GM18861 (cell line): ENCODE data around the gene ZSCAN2.
"Not testable (repeated sequence)": the region's sequence is repeated elsewhere in the genome, so short reads cannot be mapped to it uniquely, and the experiment has no call there.

Experiments used
- ATAC-seq: cut with Tn5 transposase; IDR thresholded peaks from one replicate; pipeline ENCODE4 v1.9.1; 2021; ENCODE audit not compliant: unreplicated experiment

The ZSCAN2 gene

DNA sequence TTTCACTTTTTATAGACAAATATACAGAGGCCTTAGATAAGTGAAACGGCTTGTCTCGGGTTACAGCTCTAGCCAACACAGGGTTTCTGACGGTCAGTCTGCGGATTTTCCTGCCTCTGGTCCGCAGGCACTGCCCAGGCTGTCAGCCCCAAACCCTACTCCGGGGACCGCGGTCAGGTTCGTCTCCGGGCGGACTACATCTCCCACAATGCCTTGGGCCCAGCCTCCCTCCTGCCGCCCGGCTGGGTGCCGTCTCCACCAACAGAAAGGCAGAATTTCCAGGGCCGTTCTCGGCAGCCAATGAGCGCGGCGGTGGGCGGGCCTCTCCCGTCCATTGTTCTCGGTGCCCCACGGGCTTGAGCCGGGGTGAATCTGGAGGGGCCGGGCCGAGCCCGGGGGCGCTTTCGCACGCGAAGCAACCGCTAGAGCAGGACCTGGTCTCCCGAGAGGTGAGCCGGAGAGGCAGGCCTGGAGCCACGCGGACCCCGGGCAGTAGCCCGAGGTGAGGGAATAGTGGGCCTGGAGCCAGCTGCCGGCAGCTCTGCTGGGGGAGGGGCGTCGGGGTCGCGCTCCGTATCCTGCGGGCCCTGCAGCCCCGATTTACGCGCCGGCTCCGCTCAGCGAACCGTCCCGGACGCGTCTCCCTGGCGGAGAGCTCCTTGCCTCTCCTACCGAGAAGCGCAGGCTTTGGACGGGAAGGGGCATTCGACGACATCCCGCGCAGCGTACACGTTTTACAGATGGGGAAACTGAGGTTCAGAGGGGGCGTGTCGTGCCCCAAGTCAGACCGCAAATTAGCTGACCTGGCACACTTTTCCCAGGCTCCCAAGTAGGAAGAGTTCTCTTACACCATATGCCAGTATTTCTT is at the start of gene ZSCAN2:
Gene ZSCAN2, plus strand, starts transcription at position 323 of the 868 bp plus-strand sequence. CDS start 2,919 bp downstream, outside the sequence.
- peak; percentile 80 for ATAC-seq

DNA sequence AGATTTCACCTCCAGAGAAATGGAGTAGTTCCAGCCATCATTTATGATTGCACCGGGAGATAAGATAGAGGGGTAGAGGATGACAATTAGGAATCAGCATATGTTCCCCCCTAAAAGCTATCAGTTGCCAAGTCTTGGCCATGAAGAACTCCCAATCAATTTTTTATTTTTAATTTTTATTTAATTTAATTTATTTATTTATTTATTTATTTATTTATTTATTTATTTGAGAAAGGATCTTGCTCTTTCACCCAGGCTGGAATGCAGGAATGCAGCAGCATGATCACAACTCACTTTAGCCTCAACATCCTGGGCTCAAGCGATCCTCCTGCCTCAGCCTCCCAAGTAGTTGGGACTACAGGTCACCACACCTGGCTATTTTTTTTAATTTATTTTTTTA is 49.2 kb upstream of the ZSCAN2 start:
- ATAC-seq: not testable (repeated sequence)

DNA sequence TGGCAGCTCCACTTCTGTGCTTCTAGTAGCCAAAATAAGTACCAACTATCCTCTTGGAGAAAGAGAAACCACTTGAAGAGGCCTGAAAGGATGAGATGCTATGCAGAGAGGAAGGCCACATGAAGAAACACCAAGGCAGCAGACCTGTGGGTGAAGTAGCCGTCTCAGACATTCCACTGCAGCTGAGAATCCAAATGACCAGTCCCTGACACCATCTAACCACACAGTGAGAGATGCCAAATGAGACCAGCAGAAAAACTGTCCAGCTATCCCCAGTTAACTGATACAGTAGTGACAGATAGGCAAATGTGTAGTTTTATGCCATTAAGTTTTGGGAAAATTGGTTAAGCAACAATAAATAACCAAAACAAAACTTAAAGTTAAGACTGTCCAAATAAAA is 47.9 kb upstream of the ZSCAN2 start:
- no peak for ATAC-seq

DNA sequence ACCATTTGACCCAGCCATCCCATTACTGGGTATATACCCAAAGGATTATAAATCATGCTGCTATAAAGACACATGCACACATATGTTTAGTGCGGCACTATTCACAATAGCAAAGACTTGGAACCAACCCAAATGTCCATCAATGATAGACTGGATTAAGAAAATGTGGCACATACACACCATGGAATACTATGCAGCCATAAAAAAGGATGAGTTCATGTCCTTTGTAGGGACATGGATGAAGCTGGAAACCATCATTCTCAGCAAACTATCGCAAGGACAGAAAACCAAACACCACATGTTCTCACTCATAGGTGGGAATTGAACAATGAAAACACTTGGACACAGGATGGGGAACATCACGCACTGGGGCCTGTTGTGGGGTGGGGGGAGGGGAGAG is 44.1 kb upstream of the ZSCAN2 start:
- ATAC-seq: not testable (repeated sequence)

- not testable (repeated sequence) for ATAC-seq
Observed at GRCh38 chr15:84568021-84568420, 32.8 kb upstream of the ZSCAN2 start.

DNA sequence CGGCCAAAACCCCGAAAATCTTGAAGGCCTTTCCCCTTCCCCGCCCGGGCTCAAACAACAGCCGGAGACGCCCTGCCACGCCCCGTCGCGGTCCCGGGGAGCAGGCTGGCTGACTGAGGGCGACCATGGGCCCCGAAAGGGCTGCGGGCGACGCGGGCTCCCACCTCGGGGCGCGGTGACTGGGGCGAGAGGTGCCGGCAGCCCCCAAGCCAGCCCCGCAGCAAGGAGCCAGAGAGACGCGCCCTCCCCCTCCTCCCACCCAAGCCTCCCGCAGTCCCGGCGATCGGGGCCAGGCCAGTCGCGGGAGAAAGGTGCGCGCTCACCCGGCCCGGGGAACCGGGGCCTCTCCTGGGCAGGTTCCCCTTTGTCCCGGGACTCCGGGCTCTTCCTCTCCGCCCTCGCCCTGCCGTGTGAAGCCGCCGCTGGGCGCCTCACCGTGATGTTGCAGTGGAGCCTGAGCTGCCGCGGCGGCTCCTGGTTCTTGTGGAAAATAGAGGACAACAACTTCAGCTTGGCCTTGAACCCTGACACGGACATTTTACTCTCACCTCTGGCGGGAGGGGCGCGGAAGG is 30.6 kb upstream of the ZSCAN2 start:
- ATAC-seq: no peak

DNA sequence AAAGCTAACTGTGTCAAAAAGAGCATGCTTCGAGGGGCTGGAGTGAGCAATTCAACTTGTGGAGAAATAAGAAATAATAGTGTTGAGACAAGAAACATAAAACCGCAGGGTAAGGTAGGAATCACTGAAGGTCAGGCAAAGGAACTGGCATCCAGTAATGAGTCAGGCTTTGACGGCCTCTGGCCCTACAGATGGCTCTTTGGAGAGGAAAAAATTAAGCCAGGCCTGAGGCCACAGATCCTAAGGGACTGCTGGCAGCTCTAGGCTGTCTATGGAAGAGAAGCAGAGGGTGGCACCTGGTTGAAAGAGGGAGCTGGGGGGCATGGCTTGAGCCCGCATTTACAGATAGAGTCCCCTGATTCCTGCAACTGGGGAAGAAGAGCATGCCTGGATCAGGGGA is 28.6 kb upstream of the ZSCAN2 start:
- no peak for ATAC-seq

GRCh38 chr15:84575493-84575892 is 25.3 kb upstream of the ZSCAN2 start:
- ATAC-seq: no peak

- not testable (repeated sequence) for ATAC-seq
Observed at GRCh38 chr15:84577891-84578290, 22.9 kb upstream of the ZSCAN2 start.

- ATAC-seq: not testable (repeated sequence)
Observed at GRCh38 chr15:84579261-84579721, 21.5 kb upstream of the ZSCAN2 start.

- ATAC-seq: not testable (repeated sequence)
Observed at GRCh38 chr15:84581676-84582428, 19.0 kb upstream of the ZSCAN2 start.

- ATAC-seq: no peak
Observed at GRCh38 chr15:84582583-84583157, 18.1 kb upstream of the ZSCAN2 start.

- not testable (repeated sequence) for ATAC-seq
Observed at GRCh38 chr15:84583921-84584320, 16.9 kb upstream of the ZSCAN2 start.

DNA sequence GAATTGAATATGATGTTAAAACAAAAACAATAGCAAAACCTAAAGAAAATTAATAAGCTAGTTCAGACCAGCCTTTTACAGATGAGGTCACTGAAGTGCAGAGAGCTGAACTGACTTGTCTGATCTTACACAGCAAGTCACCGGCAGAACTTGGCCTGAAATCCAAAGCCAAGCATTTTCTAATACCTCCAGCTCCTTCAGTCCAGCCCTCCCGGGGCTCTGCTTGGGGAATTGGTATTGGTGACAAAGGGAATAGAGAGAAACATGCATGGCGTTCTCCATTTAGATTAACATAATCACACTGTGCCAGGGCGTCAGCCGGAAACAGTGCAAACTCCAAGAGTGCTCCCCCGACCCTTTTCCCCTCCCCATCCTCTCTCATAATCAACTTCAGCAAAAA is 14.1 kb upstream of the ZSCAN2 start:
- no peak for ATAC-seq

DNA sequence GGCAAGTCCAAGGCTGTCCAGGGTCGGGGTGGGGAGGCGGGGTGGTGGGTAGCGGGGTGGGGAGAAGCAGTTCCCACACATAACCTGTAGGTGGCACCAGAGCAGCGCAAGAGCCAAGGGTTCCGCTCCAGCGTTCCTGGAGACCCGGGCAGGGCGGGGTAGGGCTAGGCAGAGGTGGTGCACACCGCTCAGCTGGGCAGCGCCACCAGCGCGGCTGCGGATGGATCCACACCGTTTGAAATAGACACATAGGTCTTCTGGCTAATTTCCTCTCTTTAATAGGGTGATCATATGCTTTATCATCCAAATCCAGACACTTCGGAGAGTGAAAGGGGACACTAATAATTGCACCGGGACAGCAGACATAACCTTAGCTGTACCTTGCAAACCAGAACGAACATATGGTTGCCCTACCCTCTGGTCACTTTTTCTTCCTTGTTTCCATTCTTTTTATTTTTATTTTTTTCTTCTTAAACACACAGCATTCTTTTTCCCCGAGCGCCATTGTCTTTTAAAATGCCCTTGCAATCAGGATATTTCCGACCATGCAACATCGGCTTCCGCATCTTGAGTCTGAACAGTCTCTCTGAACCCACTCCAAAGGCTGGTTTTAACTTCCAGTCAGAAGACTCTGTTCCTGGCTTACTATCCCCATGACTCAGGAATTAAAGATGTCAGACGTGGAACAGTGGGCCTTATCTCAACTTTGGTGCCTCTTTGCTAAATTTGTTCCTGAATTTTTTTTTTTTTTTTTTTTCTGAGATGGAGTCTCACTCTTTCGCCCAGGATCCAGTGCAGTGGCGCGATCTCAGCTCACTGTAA is 12.5 kb upstream of the ZSCAN2 start:
- peak; percentile 78 for ATAC-seq

GRCh38 chr15:84590406-84590805 is 10.4 kb upstream of the ZSCAN2 start:
- no peak for ATAC-seq

- no peak for ATAC-seq
Observed at GRCh38 chr15:84591815-84592214, 9.0 kb upstream of the ZSCAN2 start.

DNA sequence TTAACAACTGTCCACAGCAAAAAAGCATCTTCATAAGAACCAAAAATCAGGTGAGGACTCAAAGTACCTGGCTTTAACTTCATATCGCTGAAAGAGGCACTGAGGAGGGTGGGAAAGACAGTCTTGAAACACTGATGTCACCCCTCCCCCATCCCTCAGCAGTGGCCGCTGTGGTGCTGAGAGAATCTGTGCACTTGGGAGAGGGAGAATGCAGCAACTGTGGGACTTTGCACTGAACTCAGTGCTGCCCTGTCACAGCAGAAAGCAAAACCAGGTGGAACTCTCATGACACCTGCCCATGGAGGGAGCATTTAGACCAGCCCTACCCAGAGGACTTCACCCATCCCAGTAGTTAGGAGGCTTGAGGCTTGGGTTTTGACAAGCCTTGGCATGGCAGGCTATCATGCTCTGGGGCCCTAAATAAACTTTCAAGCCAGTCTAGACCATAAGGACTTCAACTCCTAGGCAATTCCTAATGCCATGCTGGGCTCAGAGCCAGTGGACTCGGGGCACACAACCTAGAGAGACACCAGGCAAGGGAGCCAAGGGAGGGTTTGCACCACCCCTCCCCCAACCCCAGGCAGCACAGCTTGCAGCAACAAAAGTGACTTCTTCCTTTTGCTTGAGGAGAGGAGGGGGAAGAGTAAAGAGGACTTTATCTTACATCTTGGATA is 6.1 kb upstream of the ZSCAN2 start:
- no peak for ATAC-seq

DNA sequence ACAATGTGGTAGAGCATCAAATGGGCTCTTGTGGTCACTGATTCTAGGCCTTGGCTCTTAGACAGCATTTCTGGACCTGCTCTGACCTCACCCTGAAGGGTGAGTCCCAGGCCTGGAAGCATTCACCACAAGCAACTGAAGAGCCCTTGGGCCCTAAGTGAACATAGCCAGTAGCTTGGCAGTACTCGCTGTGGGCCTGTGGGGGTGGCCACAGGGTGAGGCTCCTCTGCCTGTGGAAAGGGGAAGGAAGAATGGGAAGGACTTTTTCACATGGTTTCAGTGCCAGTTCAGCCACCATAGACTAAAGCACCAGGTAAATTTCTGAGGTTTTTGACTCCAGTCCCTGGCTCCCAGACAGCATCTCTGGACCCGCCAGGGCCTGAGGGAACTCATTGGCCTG is 5.1 kb upstream of the ZSCAN2 start:
- no peak for ATAC-seq

DNA sequence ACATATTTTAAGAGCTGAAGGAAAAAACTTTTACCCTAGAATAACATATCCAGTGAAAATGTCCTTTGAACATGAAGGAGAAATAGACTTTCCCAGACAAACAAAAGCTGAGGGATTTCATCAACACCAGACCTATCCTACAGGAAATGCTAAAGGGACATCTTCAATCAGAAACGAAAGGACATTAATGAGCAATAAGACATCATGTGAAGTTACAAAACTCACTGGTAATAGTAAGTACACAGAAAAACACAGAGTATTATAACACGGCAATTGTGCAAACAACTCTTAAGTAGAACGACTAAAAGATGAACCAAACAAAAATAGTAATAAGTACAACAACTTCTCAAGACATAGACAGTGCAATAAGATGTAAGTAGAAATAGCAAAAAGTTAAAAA is 3.5 kb upstream of the ZSCAN2 start:
- no peak for ATAC-seq
